HG03342 (cell line): ENCODE data around the gene ARMH1.
"Not testable (repeated sequence)": the region's sequence is repeated elsewhere in the genome, so short reads cannot be mapped to it uniquely, and the experiment has no call there.

ENCODE experiments used
- ATAC-seq: cut with Tn5 transposase; IDR thresholded peaks from one replicate; pipeline ENCODE4 v1.9.1; 2021; ENCODE audit warnings: mild to moderate bottlenecking, moderate library complexity; ENCODE audit not compliant: unreplicated experiment

The ARMH1 gene

DNA sequence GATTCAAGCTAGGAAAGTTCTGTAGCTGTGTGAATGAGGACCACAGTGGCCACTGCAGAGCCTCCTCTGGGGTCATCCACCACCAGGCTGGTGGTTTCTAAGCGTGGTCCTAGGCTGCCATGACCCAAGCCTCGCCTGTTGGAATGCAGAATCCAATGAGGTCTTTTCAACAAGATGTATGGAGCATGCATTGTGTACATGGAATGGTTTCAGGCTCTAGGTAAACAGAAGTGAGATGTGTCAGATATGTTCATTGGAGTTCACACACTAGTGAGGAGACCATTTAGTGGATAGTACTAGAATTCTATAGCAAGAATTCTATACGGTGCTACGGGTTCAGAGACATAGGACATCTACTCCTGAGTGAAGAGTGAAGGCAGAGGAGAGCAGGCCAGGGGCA lies 45.8 kb downstream of the ARMH1 start:
- no peak for ATAC-seq

DNA sequence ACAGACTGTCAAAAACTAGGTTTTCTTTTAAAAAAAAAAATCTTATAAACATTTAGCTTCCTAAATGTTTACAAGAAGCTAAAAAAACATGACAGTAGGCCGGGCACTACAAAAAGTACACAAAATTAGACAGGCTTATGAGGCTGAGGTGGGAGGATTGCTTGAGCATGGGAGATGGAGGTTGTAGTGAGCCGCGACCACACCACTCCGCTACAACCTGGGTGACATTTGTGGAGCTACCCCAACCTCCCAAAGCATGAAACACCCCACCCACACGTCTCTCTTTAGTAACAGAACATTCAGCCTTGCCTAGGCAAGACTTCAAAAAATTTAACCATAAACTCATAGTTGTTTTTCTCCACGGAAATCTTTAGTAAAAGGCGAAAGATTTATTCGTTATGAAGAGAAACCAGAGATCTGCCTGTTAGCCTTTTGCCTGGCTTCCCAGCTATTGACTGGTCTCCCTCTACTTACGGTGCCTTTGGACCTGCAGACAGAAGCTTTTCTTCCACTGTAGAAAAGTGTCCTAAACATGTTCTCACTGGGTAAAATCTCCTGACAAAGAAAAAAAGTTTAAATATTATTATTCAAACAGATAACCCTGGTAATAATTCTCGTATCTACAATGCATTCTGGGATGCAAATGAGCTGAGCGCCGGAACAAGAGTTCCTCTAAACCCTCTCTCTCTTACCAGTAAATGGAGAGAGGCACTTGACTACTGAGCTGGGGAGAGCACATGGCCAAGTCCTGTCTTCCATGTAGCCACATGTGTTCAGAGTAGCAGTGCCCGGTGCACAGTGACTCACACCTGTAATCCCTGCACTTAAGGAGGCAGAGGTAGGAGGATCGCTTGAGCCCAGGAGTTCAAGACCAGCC lies 47.2 kb downstream of the ARMH1 start:
- ATAC-seq: peak; percentile 69

DNA sequence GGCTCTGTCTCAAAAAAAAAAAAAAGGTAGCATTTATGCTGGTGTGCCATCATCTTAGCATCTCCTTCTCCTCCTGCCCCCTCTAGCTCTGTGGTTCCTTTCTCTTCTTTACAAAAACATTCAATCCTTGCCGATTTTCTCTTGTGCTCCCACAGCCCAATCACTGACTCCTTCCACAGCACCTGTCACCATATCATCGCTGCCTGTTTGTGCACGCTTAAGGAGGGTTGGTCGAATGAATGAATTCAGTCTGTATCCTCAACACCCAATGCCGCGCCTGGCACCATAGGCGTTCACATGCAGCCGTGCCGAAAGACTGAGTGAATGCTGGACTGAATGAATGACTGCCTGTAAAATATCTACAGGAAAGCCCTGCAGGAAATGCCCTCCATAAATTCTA lies 48.5 kb downstream of the ARMH1 start:
- no peak for ATAC-seq

DNA sequence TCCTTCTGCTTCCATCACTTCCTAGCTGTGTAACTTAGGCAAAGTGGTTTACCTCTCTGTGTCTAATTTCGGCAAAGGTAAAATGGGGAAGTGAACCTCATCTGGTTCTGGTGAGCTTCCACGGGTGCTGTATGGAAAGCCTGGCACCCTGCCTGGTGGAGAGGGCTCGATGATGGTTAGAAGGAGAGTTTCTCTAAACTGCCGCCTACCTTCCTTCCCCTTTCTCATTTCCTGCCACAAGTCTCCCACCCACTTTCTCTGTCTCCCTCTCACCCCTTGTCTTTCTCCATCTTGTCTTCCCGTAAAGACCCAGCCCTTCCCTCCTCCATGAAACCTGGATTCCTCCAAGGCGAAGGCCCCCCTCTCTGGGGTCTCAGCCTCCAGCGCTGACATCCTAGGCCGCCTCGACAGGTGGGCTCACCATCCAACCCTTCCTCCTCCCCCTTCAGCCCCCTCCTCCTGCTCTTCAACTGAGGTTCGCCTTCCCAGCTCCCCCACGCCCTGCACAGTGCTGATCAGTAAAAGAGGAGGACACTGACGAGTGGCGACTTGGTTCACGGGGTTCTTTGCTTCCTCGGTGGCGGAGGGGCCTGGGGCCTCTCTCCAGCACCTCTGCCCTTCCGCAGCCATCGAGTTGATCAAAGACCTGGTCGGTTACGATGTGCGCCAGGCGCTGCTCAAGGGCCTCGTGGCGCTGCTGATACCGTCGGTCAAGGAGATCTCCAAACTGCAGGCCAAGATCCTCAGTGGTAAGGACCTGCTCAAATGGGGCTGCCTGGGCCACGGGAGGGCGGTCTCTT lies 49.2 kb downstream of the ARMH1 start:
- no peak for ATAC-seq

DNA sequence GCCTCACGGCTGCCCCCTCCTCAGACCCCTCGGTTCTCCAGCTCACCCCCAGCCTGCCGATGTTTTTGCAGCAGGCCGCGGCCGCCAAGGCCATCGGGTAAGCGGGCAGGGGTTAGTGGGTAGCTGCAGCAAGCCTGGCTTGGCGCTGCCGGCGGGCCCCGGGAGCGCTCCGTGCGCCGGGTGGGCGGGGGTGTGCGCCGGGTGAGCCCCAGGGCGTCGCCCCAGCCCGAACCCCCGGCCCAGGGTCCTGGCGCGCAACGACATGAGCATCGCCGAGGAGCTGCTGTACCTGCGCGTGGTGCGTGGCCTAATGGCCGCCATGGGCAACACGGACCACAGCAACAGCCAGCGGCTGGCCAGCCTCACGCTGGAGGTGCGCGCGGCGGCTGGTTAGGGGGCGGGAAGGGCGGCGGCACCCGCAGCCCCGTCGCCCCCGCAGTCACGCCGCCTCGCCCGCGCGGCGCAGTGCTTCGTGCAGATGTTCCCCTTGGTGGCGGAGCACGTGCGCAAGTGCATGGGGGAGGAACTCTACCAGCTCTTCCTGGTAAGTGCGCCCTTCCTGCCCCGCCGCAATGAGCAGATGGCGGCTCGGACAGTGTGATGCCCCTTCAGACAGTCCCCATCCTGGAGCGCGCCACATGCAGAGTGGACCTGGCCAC lies 49.9 kb downstream of the ARMH1 start:
- ATAC-seq: no peak

DNA sequence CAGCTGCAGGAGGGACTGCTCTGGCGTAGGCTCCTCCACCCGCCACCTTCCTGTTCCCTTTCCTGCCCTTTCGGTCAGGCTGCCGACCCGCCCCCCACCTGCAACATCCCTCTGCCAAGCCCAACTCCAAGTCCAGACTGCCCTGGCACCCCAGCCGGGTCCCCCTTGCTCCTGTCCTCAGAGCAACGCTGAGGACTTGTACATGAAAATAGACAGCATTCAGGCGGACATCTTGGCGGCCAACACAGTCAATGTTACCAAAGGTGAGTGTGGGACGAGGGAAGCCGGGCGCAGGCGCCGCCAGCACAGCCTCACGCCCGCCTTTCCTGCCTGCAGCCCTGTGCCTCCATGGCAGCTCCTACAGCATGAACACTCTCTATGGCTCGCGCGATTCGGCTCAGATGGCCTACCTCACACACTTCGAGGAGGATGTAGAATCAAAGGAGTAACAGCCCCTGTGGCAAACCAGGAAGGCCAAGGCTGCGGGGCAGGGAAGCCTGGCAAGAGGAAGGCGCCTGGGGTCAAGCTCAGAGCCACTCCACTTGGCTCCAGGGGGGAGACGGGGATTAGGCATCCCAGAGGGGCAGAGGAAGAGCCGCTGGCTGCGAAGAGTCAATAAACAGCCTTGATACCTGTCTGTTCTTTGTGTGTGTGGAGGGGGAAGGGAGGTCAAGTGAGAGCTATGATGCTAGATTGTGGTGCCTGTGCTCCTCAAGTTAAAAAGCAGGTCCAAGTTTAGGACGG lies 50.6 kb downstream of the ARMH1 start:
- no peak for ATAC-seq

DNA sequence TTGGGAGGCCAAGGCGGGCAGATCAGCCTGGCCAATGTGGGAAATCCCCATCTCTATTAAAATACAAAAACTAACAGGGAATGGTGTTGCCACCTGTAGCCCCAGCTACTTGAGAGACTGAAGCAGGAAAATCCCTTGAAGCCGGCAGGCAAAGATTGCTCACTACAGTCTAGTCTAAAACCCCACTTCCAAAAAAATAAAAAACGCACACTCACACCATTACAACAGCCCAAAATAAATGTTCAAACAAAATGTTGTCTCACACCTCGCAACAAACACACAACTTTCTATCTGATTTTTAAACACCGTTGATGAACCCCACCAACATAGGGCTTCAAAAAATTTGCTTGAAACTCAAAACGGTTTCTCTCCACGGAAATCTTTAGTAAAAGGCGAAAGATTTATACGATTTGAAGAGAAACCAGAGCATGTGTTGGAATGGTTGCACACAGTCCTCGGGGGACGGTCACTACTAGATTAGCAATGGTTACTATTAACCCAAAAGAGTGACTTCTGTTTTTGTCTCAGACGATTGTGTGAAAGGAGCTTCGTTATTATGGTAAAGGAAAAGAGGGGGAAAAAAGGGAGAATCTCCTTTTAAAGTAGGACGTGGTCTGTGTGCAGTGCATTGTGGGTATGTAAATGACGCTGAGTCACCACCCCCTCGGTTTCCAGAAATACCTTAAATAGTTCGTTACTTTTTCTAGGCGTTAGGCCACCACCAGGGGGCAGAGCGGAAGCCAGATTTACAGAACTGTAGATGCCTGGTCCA lies 56.4 kb downstream of the ARMH1 start, which contains the start of gene RNU5D-1:
Gene RNU5D-1, minus strand, starts transcription at position 430 of the 772 bp plus-strand sequence.
- ATAC-seq: peak; percentile 62

DNA sequence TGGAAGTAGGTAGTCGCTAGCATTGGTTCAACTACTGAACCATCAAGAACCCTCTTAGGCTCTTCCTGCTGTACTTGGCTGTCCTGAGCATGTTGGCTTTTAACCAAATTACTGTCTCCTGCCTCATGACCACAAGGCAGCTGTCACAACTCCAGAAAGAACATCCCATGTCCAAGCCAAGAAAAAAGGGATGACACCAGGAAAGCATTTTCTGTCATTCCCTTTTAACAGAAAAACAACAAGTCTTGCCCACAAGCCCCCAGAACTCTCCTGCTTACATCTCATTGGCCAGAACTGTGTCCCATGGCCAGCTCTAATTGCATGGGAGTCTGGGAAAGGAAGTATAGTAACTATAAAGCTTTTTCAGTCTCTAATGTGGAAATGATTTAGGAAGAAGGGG lies 58.9 kb downstream of the ARMH1 start:
- ATAC-seq: no peak

DNA sequence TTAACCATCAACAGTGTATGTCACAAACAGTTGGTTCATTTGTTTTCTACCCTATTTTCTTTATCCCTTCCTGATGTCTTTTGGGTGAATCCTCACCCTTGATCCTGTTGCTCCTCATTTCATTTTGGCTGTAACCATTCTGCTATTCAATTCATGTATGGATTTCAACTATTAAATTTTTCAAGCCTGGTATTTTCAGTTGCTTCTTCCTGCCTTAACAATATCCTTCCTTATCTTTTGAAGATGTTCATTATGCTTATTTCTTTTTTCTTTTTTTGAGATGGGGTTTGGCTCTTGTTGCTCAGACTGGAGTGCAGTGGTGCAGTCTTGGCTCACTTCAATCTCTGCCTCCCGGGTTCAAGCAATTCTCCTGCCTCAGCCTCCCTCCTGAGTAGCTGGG lies 59.3 kb downstream of the ARMH1 start:
- no peak for ATAC-seq

DNA sequence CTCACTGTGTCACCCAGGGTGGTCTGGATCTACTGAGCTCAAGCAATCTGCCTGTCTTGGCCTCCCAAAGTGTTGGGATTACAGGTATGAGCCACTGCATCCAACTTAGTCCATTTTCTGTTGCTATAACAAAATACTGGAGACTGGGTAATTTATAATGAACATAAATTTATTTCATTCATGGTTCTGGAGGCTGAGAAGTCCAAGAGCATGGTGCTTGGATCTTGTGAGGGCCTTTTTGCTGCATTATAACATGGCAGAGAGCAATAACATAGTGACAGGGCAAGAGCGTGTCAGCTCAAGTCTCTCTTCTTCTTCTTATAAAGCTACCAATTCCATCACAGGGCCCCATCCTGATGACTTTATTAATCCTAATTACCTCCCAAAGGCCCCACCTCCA lies 61.5 kb downstream of the ARMH1 start:
- ATAC-seq: no peak

DNA sequence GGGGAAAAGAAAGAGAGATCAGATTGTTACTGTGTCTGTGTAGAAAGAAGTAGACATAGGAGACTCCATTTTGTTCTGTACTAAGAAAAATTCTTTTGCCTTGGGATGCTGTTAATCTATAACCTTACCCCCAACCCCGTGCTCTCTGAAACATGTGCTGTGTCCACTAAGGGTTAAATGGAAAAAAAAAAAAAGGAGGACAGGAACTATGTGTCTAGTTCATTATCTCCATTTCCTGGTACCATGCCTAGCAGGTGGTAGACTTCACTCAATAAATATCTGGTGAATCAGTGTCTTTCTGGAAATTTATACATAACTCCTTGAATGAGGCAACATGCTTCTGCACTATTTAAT lies 64.4 kb downstream of the ARMH1 start:
- not testable (repeated sequence) for ATAC-seq

DNA sequence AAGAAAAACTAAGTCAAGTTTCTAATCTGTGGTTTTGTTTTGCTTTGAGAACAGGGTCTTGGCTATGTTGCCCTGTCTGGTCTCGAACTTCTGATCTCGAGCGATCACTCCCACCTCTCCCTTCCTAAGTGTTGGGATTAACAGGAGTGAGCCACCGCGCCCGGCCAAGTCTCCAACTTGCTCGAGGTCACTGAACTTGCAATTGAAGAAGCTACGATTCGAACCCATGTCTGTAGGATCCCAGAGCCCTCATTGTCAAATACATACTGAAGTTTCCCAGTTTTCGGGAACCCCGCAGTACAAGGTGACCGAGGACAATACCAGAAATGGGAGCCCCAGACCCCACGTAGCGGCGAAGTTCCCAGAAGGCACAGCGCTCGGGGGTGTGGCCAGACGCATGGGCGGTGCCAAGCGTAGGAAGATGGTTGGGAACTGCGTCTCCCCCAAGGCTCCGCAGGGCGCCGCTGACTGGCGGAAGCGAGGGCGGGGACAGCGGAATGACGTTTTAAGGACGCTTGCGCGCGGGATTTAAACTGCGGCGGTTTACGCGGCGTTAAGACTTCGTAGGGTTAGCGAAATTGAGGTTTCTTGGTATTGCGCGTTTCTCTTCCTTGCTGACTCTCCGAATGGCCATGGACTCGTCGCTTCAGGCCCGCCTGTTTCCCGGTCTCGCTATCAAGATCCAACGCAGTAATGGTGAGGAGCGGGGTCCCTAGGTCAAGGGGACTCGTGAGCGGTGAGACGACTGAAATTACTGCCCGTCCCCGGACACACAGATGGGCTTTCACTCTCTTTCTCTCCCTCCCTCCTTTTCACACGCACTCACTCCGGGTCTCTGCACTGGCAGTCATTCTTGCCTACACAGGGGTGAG lies 65.0 kb downstream of the ARMH1 start, which contains the start of gene KIF2C:
Gene KIF2C, plus strand, starts transcription at position 531 of the 872 bp plus-strand sequence. Its CDS starts 96 bp downstream, at position 627.
- ATAC-seq: peak; percentile 97

DNA sequence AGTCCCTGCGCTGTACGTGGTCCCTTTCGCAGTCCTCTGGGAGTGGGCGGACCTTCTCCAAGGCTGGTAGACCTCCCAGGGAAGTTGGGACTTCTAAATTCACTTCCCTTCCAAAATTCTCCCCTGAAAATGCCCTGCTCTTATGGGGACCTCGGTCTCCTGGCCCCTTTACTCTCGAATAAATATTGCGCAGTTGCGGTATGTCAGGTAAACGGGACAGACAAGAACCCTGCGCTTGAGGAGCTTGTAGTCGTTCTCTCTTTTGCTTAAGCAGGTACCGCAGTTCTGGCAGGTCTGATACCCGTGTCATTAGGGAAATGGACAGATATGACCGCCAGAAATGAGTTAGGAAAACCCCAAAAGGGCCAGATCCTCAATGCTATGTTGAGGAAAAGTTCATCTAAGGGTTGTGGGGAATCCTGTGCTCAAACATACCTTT lies 65.7 kb downstream of the ARMH1 start:
- no peak for ATAC-seq

DNA sequence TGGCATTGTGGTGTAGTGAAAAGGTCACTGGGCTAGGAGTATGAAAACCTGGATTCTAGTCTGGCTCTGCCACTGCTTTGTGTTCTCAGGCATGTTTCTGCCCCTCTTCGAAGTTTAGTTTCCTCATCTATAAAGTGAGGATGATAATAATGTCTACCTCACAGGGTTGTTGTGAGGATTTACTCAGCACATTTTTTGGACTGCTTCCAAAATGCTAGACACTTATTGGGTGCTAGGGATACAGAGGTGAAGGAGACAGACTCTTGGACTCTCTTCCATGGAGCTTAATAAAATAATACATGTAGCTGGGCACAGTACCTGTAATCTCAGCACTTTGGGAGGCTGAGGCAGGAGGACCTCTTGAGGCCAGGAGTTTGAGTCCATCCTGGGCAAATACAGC lies 68.7 kb downstream of the ARMH1 start:
- no peak for ATAC-seq

DNA sequence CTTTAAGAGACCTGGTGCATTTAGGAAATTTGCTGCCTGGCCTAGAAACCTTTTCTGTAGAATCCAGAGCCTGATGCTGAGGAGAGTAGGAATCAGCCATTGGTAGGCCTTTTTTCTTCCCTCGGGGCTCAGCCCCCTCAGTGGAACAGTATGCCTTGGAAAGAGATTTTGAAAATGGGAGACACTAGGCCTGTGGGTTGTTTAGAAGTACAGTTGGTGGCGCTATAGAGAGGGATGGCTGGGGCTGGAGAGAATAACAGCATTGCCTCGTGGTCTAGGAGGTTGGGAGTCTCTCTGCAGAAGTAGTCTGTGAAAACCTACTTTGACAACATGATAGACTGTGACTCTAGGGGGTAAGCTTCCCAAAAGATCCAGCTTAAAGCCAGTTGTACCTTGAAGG lies 73.4 kb downstream of the ARMH1 start:
- no peak for ATAC-seq

DNA sequence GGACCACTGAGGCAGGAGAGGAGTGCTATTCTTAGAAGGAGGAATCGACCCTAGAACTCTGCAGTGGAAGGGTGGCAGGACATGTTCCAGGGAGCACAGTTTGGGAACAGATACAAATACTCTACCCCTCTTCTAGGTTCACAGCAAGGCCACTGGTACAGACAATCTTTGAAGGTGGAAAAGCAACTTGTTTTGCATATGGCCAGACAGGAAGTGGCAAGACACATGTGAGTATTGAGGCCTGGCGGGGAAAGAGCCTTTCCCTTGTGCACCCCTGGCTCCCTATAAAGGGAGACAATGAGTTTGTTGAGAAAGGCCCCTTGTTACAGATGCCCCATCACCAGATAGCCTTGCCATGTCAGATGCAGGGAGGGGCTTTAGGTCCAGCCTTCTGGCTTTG lies 82.9 kb downstream of the ARMH1 start:
- no peak for ATAC-seq

DNA sequence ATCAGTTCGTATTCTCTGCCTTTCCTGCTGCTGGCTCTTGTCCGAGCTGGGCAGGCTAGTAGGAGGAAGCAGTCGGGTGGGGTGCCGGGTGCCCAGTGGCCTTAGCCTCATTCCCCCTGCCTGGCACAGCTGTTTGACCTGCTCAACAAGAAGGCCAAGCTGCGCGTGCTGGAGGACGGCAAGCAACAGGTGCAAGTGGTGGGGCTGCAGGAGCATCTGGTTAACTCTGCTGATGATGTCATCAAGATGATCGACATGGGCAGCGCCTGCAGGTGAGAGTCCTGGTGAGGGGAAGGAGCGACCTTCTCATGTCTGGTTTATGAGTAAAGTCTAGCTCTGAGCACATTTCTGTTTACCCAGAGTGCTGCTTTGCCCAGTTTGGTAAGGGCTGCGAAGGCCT lies 84.6 kb downstream of the ARMH1 start:
- no peak for ATAC-seq

DNA sequence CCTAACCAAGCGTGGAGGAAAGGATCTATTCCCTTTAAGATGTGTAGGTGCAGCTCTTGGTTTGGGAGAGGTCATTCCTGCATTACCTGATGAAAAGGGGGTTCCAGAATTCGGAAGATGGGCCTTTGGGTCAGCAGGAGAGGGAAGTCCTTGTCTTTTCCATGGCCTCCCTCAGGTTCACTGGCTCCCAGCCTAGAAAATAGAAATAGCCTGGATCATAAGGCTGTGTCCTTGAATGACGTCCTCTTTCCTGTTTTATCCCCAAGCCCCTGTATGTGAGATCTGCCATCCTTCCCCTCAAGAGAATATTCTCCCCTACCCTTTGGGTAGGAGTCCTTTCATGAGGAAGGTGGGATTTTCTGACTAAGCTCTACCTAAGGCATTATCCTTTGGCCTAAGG lies 86.4 kb downstream of the ARMH1 start:
- ATAC-seq: no peak

DNA sequence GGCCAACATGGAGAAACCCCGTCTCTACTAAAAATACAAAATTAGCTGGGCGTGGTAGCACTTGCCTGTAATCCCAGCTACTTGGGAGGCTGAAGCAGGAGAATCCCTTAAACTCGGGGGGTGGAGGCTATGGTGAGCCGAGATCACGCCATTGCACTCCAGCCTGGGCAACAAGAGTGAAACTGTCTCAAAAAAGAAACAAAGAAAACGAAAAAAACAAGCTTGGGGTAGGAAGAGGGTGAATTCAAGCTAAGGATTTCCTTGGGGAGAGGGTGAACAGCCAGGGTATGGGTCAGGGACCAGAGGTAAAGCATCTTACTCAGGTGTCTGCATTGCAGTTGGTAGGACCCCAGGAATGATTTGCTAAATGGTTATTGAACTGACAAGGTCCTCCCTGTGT lies 91.9 kb downstream of the ARMH1 start:
- not testable (repeated sequence) for ATAC-seq
